Measurements from ENCODE around the gene RTBDN. TPM values are rescaled to one million over a fixed set of nuclear protein-coding genes. Genes with fewer than 3 reads are reported as not detected.

RTBDN gene
- total and polyA plus RNA-seq, 2 experiments from 2014 or later: 4.1 to 4.6 TPM

DNA sequence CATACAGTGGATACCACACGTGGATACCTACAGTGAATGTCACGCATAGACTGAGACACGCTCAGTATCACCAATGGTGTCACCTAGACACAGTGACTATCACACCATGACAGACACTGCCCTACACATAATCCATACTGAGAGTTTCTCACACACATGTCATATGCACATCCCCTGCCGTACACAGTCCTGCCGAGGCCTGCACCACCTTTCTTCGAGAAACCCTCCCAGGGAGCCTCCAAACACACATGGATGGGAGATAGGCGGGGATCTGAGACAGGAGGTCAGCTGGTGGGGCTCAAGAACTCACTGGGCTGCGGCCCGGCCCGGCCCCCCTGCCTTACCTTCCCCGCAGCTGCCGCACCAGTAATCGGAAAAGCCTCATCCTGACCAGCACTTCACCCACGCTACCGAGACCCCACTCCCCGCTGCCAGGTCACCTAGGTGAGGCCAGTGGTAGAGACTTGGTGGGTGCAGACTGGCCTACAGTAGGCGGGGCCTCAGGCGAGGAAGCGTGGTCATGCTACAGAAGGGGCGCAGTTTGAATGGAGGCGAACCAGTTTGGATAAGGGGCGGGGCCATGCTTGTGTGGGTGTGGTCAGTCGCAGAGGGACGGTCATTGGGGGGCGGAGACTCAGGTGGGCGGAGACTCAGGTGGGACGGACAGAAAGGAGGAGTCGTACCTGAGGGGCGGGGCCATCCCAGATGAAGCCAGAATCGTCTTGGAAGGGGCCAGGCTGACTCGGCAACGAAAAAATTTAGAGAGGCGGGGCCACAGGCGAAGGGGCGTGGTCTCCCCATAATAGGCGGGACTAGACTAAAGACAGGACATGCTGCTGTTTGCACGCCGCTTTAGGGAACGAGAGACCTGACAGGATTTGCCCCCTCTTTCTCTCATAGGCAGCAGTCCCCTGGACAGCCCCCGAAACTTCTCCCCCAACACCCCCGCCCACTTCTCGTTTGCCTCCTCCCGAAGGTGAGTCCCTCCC is 6.0 kb upstream of the RTBDN start (continued):
- TF ChIP-seq, protein P1, sequence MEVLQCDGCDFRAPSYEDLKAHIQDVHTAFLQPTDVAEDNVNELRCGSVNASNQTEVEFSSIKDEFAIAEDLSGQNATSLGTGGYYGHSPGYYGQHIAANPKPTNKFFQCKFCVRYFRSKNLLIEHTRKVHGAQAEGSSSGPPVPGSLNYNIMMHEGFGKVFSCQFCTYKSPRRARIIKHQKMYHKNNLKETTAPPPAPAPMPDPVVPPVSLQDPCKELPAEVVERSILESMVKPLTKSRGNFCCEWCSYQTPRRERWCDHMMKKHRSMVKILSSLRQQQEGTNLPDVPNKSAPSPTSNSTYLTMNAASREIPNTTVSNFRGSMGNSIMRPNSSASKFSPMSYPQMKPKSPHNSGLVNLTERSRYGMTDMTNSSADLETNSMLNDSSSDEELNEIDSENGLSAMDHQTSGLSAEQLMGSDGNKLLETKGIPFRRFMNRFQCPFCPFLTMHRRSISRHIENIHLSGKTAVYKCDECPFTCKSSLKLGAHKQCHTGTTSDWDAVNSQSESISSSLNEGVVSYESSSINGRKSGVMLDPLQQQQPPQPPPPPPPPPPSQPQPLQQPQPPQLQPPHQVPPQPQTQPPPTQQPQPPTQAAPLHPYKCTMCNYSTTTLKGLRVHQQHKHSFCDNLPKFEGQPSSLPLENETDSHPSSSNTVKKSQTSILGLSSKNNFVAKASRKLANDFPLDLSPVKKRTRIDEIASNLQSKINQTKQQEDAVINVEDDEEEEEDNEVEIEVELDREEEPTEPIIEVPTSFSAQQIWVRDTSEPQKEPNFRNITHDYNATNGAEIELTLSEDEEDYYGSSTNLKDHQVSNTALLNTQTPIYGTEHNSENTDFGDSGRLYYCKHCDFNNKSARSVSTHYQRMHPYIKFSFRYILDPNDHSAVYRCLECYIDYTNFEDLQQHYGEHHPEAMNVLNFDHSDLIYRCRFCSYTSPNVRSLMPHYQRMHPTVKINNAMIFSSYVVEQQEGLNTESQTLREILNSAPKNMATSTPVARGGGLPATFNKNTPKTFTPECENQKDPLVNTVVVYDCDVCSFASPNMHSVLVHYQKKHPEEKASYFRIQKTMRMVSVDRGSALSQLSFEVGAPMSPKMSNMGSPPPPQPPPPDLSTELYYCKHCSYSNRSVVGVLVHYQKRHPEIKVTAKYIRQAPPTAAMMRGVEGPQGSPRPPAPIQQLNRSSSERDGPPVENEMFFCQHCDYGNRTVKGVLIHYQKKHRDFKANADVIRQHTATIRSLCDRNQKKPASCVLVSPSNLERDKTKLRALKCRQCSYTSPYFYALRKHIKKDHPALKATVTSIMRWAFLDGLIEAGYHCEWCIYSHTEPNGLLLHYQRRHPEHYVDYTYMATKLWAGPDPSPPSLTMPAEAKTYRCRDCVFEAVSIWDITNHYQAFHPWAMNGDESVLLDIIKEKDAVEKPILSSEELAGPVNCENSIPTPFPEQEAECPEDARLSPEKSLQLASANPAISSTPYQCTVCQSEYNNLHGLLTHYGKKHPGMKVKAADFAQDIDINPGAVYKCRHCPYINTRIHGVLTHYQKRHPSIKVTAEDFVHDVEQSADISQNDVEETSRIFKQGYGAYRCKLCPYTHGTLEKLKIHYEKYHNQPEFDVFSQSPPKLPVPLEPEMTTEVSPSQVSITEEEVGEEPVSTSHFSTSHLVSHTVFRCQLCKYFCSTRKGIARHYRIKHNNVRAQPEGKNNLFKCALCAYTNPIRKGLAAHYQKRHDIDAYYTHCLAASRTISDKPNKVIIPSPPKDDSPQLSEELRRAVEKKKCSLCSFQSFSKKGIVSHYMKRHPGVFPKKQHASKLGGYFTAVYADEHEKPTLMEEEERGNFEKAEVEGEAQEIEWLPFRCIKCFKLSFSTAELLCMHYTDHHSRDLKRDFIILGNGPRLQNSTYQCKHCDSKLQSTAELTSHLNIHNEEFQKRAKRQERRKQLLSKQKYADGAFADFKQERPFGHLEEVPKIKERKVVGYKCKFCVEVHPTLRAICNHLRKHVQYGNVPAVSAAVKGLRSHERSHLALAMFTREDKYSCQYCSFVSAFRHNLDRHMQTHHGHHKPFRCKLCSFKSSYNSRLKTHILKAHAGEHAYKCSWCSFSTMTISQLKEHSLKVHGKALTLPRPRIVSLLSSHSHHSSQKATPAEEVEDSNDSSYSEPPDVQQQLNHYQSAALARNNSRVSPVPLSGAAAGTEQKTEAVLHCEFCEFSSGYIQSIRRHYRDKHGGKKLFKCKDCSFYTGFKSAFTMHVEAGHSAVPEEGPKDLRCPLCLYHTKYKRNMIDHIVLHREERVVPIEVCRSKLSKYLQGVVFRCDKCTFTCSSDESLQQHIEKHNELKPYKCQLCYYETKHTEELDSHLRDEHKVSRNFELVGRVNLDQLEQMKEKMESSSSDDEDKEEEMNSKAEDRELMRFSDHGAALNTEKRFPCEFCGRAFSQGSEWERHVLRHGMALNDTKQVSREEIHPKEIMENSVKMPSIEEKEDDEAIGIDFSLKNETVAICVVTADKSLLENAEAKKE (CRISPR knock-in tag; IDR thresholded peaks at IDR 0.05): no peak

DNA sequence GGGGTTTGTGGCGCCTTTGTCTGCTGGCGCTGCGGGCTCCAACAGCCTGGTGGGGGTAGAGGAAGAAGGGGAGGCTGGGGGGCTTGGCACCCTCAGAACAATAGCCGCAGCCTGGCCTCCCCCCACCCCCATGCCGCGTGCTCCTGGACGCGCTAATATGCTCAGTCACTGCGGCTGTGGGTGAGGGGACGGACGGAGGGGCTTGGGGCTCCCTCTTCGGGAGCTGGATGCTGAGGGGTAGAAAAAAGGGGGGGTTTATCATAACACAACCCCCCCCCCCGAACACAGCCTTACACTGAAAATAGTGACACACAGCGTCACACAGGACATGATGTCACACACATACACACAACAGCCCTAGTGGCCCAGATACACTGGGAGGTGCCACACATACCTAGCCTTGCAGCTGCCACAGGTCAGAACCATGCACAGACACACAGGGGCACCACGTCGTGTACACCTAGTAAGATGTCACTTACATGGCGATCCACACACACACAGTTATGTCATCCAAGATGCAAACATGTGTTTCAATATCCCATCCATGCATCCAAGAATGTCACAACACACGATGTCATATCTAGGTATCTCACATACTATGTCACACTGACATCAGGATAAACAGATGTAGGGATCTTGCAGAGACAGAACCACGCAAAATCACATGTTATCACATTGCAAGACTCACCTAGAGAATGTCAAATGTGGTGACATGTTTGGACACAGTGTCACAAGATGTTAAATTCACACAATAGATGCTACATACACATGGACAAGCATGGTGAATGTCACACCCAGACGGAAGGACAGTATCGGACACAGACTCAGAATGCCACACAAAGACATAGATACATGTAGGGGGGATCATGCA is 4.7 kb upstream of the RTBDN start:
- Mint-ChIP-seq H3K4me1 (peaks cover 42% of the 10 kb centered on the region), H3K27ac (no peak overlapping the region)
- H2AFZ ChIP-seq: no peak overlapping the region
- TF ChIP-seq EZH2phosphoT487 (IDR thresholded peaks at IDR 0.05; ENCODE audit: unreplicated experiment) (no peak), POLR2AphosphoS5 (IDR thresholded peaks at IDR 0.05; ENCODE audit: low read depth) (no peak), STAT1 (IDR thresholded peaks at IDR 0.05; ENCODE audit: unreplicated experiment) (no peak), NANOG (IDR thresholded peaks at IDR 0.05; ENCODE audit: borderline replicate concordance) (no peak), CREB1 (CRISPR knock-in tag; IDR thresholded peaks at IDR 0.05; ENCODE audit: low read depth) (no peak)
- TF ChIP-seq, protein P2, sequence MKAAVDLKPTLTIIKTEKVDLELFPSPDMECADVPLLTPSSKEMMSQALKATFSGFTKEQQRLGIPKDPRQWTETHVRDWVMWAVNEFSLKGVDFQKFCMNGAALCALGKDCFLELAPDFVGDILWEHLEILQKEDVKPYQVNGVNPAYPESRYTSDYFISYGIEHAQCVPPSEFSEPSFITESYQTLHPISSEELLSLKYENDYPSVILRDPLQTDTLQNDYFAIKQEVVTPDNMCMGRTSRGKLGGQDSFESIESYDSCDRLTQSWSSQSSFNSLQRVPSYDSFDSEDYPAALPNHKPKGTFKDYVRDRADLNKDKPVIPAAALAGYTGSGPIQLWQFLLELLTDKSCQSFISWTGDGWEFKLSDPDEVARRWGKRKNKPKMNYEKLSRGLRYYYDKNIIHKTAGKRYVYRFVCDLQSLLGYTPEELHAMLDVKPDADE (IDR thresholded peaks at IDR 0.05): no peak
- TF ChIP-seq, protein P3, sequence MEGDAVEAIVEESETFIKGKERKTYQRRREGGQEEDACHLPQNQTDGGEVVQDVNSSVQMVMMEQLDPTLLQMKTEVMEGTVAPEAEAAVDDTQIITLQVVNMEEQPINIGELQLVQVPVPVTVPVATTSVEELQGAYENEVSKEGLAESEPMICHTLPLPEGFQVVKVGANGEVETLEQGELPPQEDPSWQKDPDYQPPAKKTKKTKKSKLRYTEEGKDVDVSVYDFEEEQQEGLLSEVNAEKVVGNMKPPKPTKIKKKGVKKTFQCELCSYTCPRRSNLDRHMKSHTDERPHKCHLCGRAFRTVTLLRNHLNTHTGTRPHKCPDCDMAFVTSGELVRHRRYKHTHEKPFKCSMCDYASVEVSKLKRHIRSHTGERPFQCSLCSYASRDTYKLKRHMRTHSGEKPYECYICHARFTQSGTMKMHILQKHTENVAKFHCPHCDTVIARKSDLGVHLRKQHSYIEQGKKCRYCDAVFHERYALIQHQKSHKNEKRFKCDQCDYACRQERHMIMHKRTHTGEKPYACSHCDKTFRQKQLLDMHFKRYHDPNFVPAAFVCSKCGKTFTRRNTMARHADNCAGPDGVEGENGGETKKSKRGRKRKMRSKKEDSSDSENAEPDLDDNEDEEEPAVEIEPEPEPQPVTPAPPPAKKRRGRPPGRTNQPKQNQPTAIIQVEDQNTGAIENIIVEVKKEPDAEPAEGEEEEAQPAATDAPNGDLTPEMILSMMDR (conservative IDR thresholded peaks at IDR 0.05; ENCODE audit: low read depth in 2 of 2): no peak
- TF ChIP-seq, protein P4, sequence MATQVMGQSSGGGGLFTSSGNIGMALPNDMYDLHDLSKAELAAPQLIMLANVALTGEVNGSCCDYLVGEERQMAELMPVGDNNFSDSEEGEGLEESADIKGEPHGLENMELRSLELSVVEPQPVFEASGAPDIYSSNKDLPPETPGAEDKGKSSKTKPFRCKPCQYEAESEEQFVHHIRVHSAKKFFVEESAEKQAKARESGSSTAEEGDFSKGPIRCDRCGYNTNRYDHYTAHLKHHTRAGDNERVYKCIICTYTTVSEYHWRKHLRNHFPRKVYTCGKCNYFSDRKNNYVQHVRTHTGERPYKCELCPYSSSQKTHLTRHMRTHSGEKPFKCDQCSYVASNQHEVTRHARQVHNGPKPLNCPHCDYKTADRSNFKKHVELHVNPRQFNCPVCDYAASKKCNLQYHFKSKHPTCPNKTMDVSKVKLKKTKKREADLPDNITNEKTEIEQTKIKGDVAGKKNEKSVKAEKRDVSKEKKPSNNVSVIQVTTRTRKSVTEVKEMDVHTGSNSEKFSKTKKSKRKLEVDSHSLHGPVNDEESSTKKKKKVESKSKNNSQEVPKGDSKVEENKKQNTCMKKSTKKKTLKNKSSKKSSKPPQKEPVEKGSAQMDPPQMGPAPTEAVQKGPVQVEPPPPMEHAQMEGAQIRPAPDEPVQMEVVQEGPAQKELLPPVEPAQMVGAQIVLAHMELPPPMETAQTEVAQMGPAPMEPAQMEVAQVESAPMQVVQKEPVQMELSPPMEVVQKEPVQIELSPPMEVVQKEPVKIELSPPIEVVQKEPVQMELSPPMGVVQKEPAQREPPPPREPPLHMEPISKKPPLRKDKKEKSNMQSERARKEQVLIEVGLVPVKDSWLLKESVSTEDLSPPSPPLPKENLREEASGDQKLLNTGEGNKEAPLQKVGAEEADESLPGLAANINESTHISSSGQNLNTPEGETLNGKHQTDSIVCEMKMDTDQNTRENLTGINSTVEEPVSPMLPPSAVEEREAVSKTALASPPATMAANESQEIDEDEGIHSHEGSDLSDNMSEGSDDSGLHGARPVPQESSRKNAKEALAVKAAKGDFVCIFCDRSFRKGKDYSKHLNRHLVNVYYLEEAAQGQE (IDR thresholded peaks at IDR 0.05; ENCODE audit: unreplicated experiment): no peak

More for the DNA sequence above, 4.7 kb upstream of the RTBDN start:
- ATAC-seq (no peak), DNase-seq (ENCODE audit: low spot score) (no peak)
- Histone ChIP-seq H3K79me2 (replicated peaks; ENCODE audit: insufficient read depth) (peaks cover 8% of the 10 kb centered on the region), H3K4me1 (ENCODE audit: insufficient read depth) (peaks cover 33% of the 10 kb centered on the region), H3K4me3 (peak overlapping the region; percentile 92), H3K4me2 (peak overlapping the region; percentile 94), H3F3A (replicated peaks; ENCODE audit: low read depth) (peaks cover 49% of the 10 kb centered on the region), H3K36me3 (ENCODE audit: insufficient read depth) (no peaks in the 10 kb centered on the region), H4K20me1 (replicated peaks; ENCODE audit: insufficient read depth) (peaks cover 7% of the 10 kb centered on the region), H3K27ac (ENCODE audit: low read depth) (no peak overlapping the region), H3K27me3 (ENCODE audit: insufficient read depth) (peaks cover 14% of the 10 kb centered on the region), H3K9me2 (ENCODE audit: insufficient read depth) (no peaks in the 10 kb centered on the region)
- no peaks in the 10 kb centered on the region; the same call in 2 of the 3 replicates for H3K9me3 Mint-ChIP-seq
- H3K4me3 Mint-ChIP-seq: peak overlapping the region; percentile 79
- H3K27me3 Mint-ChIP-seq (ENCODE audit: insufficient read depth, low read depth, poor library complexity): peaks cover 31% of the 10 kb centered on the region
- peaks cover 9% of the 10 kb centered on the region; the same call in 1 of the 3 replicates for H3K36me3 Mint-ChIP-seq (ENCODE audit: low read depth)

All from GM23338 (cell line).